ENCODE data around the gene ASCL1. TPM values are rescaled to one million over a fixed set of nuclear protein-coding genes. Genes with fewer than 3 reads are reported as not detected.

ASCL1 gene
- total and polyA plus RNA-seq, 9 of the 15 experiments (the other 6 are each of a cell fraction or from before 2014, with no cell fraction given), result 0.01 to 0.09 (median 0.04) TPM; not detected in 3

DNA sequence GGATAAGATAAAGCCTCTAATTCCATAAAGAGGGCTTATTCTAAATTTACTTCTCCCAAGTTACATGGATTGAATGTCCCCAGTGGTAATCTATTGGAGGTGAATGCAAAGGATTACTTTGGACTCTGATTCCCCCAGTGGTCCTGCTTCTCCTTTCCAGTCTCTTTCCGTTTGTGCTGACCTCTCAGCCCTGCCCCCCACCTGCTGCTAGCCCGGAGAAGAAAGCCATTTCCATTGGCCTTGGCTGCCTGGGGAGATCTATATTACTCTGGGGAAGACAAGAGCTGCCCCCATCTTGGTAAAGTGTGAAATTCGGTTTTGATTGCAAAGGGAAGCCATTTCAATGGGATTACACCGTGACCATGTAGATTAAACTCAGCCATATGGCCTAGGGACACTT, 13.3 kb downstream of the ASCL1 start:
- no peak overlapping the region for H3K4me3 ChIP-seq
- H3K4me2 ChIP-seq (ENCODE audit: insufficient read depth, low read length), result no peak overlapping the region
- FAIRE-seq (no peak), DNase-seq (ENCODE audit: extremely low read depth in 1 of 4, low spot score in 3 of 4) (no peak), ATAC-seq (no peak)
- no peaks in the 10 kb centered on the region; a peak in 1 of 5 replicates for H3K27me3 ChIP-seq (ENCODE audit: control insufficient read depth in 2 of 2, insufficient read depth in 2 of 2, low read length in 2 of 2)
- no peaks in the 10 kb centered on the region for H3K4me1 ChIP-seq (replicated peaks in 1 of 2; ENCODE audit: control insufficient read depth in 2 of 2, insufficient read depth in 2 of 2, low read length in 2 of 2)
- no peak overlapping the region for H3K9ac ChIP-seq (ENCODE audit: insufficient read depth in 1 of 2, low read depth in 2 of 2, low read length in 2 of 2)
- no peak overlapping the region for H2AFZ ChIP-seq (ENCODE audit: low read depth, low read length)
- H3K36me3 ChIP-seq (ENCODE audit: control insufficient read depth, insufficient read depth, low read length), result no peaks in the 10 kb centered on the region
- ChIA-PET POLR2A (no interaction called here), CTCF (ENCODE audit: low intra/inter-chr PET ratio) (no interaction called here)
- 0% methylated on average over 4 of the region's 4 CpGs for WGBS (ENCODE audit: insufficient coverage, low coverage, missing lambda C conversion rate)
- BruUV-seq (replicated peaks), result no TSS peak
- intact Hi-C loops (cut with micrococcal nuclease) (no loop called here), in situ Hi-C loops (cut with MboI) (no loop called here)
- no peaks in the 10 kb centered on the region for H3K79me2 ChIP-seq (ENCODE audit: control insufficient read depth, insufficient read depth, low read length)
- no peaks in the 10 kb centered on the region for H3K9me3 ChIP-seq (replicated peaks; ENCODE audit: control insufficient read depth, insufficient read depth, low read depth, low read length)
- H4K20me1 ChIP-seq (replicated peaks; ENCODE audit: control insufficient read depth, insufficient read depth, low read length), result no peaks in the 10 kb centered on the region
- no peaks in the 10 kb centered on the region for H3K9me1 ChIP-seq (ENCODE audit: control insufficient read depth, insufficient read depth, low read length)
- no peak overlapping the region for H3K27ac ChIP-seq (ENCODE audit: extremely low read depth, low read depth, low read length)
- TF ChIP-seq, protein P1, sequence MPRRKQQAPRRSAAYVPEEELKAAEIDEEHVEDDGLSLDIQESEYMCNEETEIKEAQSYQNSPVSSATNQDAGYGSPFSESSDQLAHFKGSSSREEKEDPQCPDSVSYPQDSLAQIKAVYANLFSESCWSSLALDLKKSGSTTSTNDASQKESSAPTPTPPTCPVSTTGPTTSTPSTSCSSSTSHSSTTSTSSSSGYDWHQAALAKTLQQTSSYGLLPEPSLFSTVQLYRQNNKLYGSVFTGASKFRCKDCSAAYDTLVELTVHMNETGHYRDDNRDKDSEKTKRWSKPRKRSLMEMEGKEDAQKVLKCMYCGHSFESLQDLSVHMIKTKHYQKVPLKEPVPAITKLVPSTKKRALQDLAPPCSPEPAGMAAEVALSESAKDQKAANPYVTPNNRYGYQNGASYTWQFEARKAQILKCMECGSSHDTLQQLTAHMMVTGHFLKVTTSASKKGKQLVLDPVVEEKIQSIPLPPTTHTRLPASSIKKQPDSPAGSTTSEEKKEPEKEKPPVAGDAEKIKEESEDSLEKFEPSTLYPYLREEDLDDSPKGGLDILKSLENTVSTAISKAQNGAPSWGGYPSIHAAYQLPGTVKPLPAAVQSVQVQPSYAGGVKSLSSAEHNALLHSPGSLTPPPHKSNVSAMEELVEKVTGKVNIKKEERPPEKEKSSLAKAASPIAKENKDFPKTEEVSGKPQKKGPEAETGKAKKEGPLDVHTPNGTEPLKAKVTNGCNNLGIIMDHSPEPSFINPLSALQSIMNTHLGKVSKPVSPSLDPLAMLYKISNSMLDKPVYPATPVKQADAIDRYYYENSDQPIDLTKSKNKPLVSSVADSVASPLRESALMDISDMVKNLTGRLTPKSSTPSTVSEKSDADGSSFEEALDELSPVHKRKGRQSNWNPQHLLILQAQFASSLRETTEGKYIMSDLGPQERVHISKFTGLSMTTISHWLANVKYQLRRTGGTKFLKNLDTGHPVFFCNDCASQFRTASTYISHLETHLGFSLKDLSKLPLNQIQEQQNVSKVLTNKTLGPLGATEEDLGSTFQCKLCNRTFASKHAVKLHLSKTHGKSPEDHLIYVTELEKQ (CRISPR knock-in tag; IDR thresholded peaks at IDR 0.05), result no peak
- TF ChIP-seq ZNF253 (CRISPR knock-in tag; conservative IDR thresholded peaks at IDR 0.05), result no peak
- no peak for TF ChIP-seq SREBF2 (CRISPR knock-in tag; IDR thresholded peaks at IDR 0.05)
- TF ChIP-seq, protein P2, sequence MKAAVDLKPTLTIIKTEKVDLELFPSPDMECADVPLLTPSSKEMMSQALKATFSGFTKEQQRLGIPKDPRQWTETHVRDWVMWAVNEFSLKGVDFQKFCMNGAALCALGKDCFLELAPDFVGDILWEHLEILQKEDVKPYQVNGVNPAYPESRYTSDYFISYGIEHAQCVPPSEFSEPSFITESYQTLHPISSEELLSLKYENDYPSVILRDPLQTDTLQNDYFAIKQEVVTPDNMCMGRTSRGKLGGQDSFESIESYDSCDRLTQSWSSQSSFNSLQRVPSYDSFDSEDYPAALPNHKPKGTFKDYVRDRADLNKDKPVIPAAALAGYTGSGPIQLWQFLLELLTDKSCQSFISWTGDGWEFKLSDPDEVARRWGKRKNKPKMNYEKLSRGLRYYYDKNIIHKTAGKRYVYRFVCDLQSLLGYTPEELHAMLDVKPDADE (conservative IDR thresholded peaks at IDR 0.05; ENCODE audit: control insufficient read depth, low read depth, low read length), result no peak
- no peak for TF ChIP-seq ZNF311 (CRISPR knock-in tag; IDR thresholded peaks at IDR 0.05)
- no peak for TF ChIP-seq NEUROD1 (IDR thresholded peaks at IDR 0.05; ENCODE audit: borderline replicate concordance, low read depth, low read length, partially characterized antibody)
- no peak for TF ChIP-seq BRCA1 (IDR thresholded peaks at IDR 0.05)
- no peak for TF ChIP-seq BRCA1 (CRISPR knock-in tag; IDR thresholded peaks at IDR 0.05)
- TF ChIP-seq CEBPG (CRISPR knock-in tag; IDR thresholded peaks at IDR 0.05), result no peak
- TF ChIP-seq CEBPG (tag; conservative IDR thresholded peaks at IDR 0.05 in 1 of 2, IDR thresholded peaks at IDR 0.05 in 1 of 2), result no peak
- TF ChIP-seq, protein P3, sequence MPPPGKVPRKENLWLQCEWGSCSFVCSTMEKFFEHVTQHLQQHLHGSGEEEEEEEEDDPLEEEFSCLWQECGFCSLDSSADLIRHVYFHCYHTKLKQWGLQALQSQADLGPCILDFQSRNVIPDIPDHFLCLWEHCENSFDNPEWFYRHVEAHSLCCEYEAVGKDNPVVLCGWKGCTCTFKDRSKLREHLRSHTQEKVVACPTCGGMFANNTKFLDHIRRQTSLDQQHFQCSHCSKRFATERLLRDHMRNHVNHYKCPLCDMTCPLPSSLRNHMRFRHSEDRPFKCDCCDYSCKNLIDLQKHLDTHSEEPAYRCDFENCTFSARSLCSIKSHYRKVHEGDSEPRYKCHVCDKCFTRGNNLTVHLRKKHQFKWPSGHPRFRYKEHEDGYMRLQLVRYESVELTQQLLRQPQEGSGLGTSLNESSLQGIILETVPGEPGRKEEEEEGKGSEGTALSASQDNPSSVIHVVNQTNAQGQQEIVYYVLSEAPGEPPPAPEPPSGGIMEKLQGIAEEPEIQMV (tag; conservative IDR thresholded peaks at IDR 0.05; ENCODE audit: low read depth), result no peak
- no peak for TF ChIP-seq XRCC5 (IDR thresholded peaks at IDR 0.05; ENCODE audit: low read depth, low read length)
- TF ChIP-seq, protein P4, sequence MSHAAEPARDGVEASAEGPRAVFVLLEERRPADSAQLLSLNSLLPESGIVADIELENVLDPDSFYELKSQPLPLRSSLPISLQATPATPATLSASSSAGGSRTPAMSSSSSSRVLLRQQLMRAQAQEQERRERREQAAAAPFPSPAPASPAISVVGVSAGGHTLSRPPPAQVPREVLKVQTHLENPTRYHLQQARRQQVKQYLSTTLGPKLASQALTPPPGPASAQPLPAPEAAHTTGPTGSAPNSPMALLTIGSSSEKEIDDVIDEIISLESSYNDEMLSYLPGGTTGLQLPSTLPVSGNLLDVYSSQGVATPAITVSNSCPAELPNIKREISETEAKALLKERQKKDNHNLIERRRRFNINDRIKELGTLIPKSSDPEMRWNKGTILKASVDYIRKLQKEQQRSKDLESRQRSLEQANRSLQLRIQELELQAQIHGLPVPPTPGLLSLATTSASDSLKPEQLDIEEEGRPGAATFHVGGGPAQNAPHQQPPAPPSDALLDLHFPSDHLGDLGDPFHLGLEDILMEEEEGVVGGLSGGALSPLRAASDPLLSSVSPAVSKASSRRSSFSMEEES (CRISPR knock-in tag; IDR thresholded peaks at IDR 0.05), result no peak
- TF ChIP-seq RB1 (IDR thresholded peaks at IDR 0.05; ENCODE audit: low read depth), result no peak
- TF ChIP-seq ZNF24 (IDR thresholded peaks at IDR 0.05), result no peak
- no peak for TF ChIP-seq FOXJ2 (tag; IDR thresholded peaks at IDR 0.05)
- TF ChIP-seq SMARCE1 (IDR thresholded peaks at IDR 0.05), result no peak
